Suprapubic skin (tissue), 3 donors: ENCODE data around the gene DMRTC1B.
"Not testable (repeated sequence)": the region's sequence is repeated elsewhere in the genome, so short reads cannot be mapped to it uniquely, and the experiment has no call there.

Experiments
- CTCF ChIP-seq, 2 donors: fragments of 200-600 bp in 1 of 2; fragments of 450-650 bp in 1 of 2; sonication (generic) in 1 of 2; IDR thresholded peaks; one replicate each; pipeline ENCODE4 v1.5.1; 2016 to 2019; ENCODE audit warnings: antibody characterized with exemption in 2 of 2, mild to moderate bottlenecking in 1 of 2, moderate library complexity in 1 of 2
- POLR2A ChIP-seq, 2 donors: fragments of 450-650 bp; IDR thresholded peaks; one replicate each; pipeline ENCODE4 v1.6.1; 2017; ENCODE audit warnings: antibody characterized with exemption in 2 of 2, mild to moderate bottlenecking in 2 of 2, moderate library complexity in 2 of 2

GRCh38 chrX:72745546-72745945, 31.1 kb upstream of the DMRTC1B start:
- not testable (repeated sequence) for TF ChIP-seq POLR2A, CTCF (IDR thresholded peaks at IDR 0.05)
